Keratinocyte (primary cell): ENCODE results near the gene FARP2.

ENCODE experiments used
- EZH2 ChIP-seq: IDR thresholded peaks from one replicate; pipeline ENCODE4 v1.6.1; 2012; ENCODE audit warnings: inconsistent platforms, mild to moderate bottlenecking, low read length, moderate library complexity
- TF ChIP-seq, protein P1 (sequence below), 3 experiments: IDR thresholded peaks in 1 of 3; conservative IDR thresholded peaks in 1 of 3; optimal IDR thresholded peaks in 1 of 3; 2 replicates in 2 of 3; 3 replicates in 1 of 3; pipeline versions ENCODE3 to v1.5.1; 2011; ENCODE audit warnings: low read length in 3 of 3, mild to moderate bottlenecking in 3 of 3, moderate library complexity in 2 of 3, control low read depth in 1 of 3, inconsistent platforms in 1 of 3; ENCODE audit not compliant: insufficient read depth in 2 of 3; ENCODE audit errors: extremely low read depth in 1 of 3

- TF ChIP-seq, protein P1, sequence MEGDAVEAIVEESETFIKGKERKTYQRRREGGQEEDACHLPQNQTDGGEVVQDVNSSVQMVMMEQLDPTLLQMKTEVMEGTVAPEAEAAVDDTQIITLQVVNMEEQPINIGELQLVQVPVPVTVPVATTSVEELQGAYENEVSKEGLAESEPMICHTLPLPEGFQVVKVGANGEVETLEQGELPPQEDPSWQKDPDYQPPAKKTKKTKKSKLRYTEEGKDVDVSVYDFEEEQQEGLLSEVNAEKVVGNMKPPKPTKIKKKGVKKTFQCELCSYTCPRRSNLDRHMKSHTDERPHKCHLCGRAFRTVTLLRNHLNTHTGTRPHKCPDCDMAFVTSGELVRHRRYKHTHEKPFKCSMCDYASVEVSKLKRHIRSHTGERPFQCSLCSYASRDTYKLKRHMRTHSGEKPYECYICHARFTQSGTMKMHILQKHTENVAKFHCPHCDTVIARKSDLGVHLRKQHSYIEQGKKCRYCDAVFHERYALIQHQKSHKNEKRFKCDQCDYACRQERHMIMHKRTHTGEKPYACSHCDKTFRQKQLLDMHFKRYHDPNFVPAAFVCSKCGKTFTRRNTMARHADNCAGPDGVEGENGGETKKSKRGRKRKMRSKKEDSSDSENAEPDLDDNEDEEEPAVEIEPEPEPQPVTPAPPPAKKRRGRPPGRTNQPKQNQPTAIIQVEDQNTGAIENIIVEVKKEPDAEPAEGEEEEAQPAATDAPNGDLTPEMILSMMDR (optimal IDR thresholded peaks at IDR 0.05 in 1 of 3, IDR thresholded peaks at IDR 0.05 in 1 of 3, conservative IDR thresholded peaks at IDR 0.05 in 1 of 3; ENCODE audit: extremely low read depth in 1 of 3, insufficient read depth in 2 of 3, low read length in 3 of 3) = no peak
- no peak for TF ChIP-seq EZH2
Observed at GRCh38 chr2:241320394-241320793, 35.7 kb upstream of the FARP2 start.
